Stimulated activated CD4-positive, alpha-beta T cell treated with anti-CD3 and anti-CD28 coated beads, Interleukin-15, amount 100 ng/mL, for 24 hours (primary cell): ENCODE results near the gene CFAP221.
"Not testable (repeated sequence)": the region's sequence is repeated elsewhere in the genome, so short reads cannot be mapped to it uniquely, and the experiment has no call there.

Source experiments
- DNase-seq: peaks from one replicate; pipeline ENCODE4 v3.0.0-alpha.2; 2020

The CFAP221 gene

GRCh38 chr2:119592436-119592835 lies 48.2 kb downstream of the CFAP221 start:
- no peak for DNase-seq

- no peak for DNase-seq
Observed at GRCh38 chr2:119596638-119597037, 52.4 kb downstream of the CFAP221 start.

GRCh38 chr2:119598596-119599263 lies 54.5 kb downstream of the CFAP221 start:
- DNase-seq, result no peak

GRCh38 chr2:119599384-119599783 lies 55.1 kb downstream of the CFAP221 start:
- no peak for DNase-seq

GRCh38 chr2:119605096-119605495 lies 60.8 kb downstream of the CFAP221 start:
- DNase-seq, result no peak

GRCh38 chr2:119606674-119607073 lies 62.4 kb downstream of the CFAP221 start:
- DNase-seq, result no peak

- DNase-seq, result no peak
Observed at GRCh38 chr2:119608553-119608952, 64.3 kb downstream of the CFAP221 start.

- no peak for DNase-seq
Observed at GRCh38 chr2:119609337-119609736, 65.1 kb downstream of the CFAP221 start.

GRCh38 chr2:119614140-119614539 lies 69.9 kb downstream of the CFAP221 start:
- not testable (repeated sequence) for DNase-seq

- DNase-seq, result no peak
Observed at GRCh38 chr2:119616421-119616820, 72.2 kb downstream of the CFAP221 start.

- DNase-seq, result no peak
Observed at GRCh38 chr2:119617455-119617854, 73.2 kb downstream of the CFAP221 start.

- not testable (repeated sequence) for DNase-seq
Observed at GRCh38 chr2:119618725-119619124, 74.5 kb downstream of the CFAP221 start.

GRCh38 chr2:119625226-119625625 lies 81.0 kb downstream of the CFAP221 start:
- no peak for DNase-seq

- DNase-seq, result no peak
Observed at GRCh38 chr2:119629323-119629825, 85.1 kb downstream of the CFAP221 start.

GRCh38 chr2:119630121-119630520 lies 85.9 kb downstream of the CFAP221 start:
- DNase-seq, result no peak

GRCh38 chr2:119637371-119637770 lies 93.1 kb downstream of the CFAP221 start:
- DNase-seq, result no peak

GRCh38 chr2:119638246-119638645 lies 94.0 kb downstream of the CFAP221 start:
- DNase-seq, result no peak

- DNase-seq, result no peak
Observed at GRCh38 chr2:119638685-119639554, 94.7 kb downstream of the CFAP221 start.

- peak; percentile 81 for DNase-seq
Observed at GRCh38 chr2:119641562-119642258, 97.5 kb downstream of the CFAP221 start.

- DNase-seq, result no peak
Observed at GRCh38 chr2:119644186-119644585, 99.9 kb downstream of the CFAP221 start.

- no peak for DNase-seq
Observed at GRCh38 chr2:119645173-119645855, 101.1 kb downstream of the CFAP221 start.

GRCh38 chr2:119646149-119646548 lies 101.9 kb downstream of the CFAP221 start:
- no peak for DNase-seq
